HFF-Myc (cell line): Measurements from ENCODE around the gene BSG.

Experiments
- DNase-seq: peaks from one replicate; pipeline ENCODE4 v3.0.0-alpha.2; 2011; ENCODE audit warnings: low read depth; ENCODE audit errors: extremely low read depth
- H3K4me3 ChIP-seq: replicated peaks from 2 replicates; pipeline ENCODE4 v1.5.1; 2011; ENCODE audit warnings: low read depth, mild to moderate bottlenecking, control low read depth, low read length
- TF ChIP-seq, protein P1 (sequence below): IDR thresholded peaks from 2 replicates; pipeline ENCODE4 v1.5.1; 2012; ENCODE audit warnings: mild to moderate bottlenecking, low read depth, low read length, control low read depth; ENCODE audit errors: missing control alignments

Gene BSG

DNA sequence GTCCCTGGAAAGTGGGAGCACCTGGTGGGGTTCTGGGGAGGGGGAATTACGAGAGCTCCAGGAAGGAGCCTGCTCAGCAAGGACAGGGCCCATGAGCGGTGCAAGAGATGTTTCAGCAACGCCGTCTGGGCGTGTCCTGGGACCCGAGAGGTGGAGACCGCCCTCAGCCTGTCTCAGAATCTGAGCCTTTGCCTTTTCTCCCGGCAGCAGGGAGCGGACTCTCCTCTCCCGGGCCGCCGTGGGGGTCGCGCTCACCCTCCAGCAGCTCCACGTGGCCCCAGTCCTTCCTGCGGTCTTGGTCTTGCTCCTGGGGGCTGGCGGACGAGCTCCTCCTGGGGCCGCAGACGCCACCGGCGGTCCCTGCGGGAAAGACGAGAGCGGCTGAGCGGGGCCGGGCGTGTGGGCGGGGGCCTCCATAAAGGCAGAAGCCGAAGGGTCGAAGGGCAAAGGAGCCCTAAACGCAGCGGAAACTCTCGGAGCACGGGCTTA, 60.2 kb downstream of the BSG start:
- H3K4me3 ChIP-seq: peak overlapping the region; percentile 94
- TF ChIP-seq, protein P1, sequence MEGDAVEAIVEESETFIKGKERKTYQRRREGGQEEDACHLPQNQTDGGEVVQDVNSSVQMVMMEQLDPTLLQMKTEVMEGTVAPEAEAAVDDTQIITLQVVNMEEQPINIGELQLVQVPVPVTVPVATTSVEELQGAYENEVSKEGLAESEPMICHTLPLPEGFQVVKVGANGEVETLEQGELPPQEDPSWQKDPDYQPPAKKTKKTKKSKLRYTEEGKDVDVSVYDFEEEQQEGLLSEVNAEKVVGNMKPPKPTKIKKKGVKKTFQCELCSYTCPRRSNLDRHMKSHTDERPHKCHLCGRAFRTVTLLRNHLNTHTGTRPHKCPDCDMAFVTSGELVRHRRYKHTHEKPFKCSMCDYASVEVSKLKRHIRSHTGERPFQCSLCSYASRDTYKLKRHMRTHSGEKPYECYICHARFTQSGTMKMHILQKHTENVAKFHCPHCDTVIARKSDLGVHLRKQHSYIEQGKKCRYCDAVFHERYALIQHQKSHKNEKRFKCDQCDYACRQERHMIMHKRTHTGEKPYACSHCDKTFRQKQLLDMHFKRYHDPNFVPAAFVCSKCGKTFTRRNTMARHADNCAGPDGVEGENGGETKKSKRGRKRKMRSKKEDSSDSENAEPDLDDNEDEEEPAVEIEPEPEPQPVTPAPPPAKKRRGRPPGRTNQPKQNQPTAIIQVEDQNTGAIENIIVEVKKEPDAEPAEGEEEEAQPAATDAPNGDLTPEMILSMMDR: no peak
- DNase-seq: no peak
